Measurements from ENCODE around the gene CHAT.

CHAT gene

GRCh38 chr10:49597426-49598163 lies 16.2 kb upstream of the CHAT start:
- no peak for DNase-seq

DNA sequence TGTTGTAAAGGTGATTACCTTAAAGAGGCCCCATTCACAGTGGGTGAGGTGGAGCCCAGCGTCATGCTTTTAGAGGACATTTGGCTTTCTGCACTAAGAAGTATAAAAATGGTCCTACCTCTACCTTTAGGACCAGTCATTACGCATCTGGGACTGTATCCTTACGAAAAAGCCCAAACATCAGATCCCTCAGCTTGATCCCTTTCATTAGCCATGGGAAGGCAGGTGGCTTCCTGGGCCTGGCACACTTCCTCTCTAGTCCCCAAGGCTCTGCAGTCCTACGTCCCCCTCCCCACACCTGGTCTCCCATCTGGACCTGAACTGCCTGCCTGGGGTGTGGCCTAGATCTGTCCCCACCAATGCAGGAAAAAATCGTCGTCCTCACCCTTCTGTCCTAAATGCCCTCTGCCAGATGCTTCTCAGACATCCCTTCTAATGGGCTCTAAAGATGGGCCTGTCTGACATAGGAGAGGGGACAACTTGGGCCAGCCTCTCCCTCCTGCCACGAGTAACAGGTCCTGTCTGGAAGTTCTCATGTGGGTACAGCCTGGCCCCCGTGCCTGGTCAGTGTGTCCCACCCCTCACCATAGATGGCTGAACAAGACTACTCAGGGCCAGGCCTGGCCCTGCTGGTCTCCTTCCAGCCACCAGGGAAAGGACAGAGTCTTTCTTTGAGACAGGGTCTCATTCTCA lies 15.5 kb upstream of the CHAT start:
- DNase-seq, result no peak

DNA sequence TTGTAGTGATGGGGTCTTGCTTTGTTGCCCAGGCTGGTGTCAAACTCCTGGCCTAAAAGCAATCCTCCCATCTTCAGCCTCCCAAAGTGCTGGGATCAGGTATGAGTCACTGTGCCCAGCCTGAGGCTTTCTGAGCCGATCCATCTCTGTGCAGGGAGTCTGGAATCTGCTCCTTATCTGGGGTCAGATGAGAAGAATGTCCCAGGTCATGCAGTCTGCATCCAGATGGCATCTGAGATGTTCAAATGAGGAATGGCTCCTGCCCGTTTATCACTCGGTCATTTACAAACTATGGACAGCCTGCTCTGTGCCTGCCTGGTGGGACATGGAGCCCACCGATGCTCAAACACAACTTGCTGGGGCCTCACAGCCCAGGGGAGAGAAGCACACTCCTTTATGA lies 14.9 kb upstream of the CHAT start:
- no peak for DNase-seq

GRCh38 chr10:49599546-49599945 lies 14.3 kb upstream of the CHAT start:
- no peak for DNase-seq

- no peak for DNase-seq
Measured at GRCh38 chr10:49600046-49600445, 13.8 kb upstream of the CHAT start.

- no peak for DNase-seq
Measured at GRCh38 chr10:49600781-49601400, 12.9 kb upstream of the CHAT start.

DNA sequence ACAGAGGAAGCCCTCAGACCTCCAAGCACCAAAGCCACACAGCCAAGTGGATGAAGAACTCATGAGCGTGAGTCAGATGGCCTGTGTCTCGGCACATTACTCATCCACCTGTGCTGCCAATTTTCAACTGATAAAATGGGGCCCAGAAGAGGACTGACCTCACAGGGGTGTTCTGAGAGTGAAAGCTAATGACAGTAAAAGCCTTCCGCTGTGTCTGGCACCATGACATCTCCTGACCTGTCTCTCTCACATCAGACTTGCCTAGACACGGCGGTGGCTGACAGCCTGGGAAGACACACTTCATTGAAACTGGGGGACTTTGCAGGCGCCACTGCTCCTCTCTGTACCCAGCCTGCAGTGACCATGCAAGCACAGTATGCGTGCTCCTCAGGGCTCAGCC lies 12.0 kb upstream of the CHAT start:
- no peak for DNase-seq

DNA sequence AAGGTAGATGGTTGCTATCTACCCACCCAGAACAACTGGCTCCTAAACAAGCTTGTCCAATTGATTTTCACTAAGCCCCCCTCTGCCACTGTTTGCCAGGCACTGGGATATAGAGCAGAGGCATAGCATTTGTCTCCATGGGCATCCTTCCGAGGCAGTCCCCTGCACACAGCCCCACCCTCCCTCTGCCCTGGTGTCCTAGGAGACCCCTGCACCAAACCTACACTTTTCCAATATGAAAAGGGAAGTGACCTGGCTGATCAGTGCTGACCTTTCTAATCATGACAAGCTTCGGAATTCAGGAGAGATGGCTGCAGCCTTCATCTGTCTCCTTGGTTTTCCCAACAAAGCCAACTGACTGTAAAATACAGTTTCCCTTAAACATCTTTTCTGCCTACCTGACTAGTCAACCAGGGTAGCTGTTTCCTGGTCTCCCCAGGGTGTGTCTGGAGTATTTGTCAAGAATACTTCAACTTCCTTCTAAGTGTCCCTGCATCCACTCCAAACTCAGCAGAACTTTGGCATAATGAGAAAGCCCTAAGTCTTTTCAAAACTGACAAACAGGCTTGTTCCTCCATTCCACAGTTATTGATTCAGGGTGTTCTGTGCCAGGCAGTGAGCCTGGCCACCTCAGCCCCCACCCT lies 11.3 kb upstream of the CHAT start:
- no peak for DNase-seq

GRCh38 chr10:49605216-49605938 lies 8.5 kb upstream of the CHAT start:
- peak in 1 of 2 experiments; percentile 5 for DNase-seq

DNA sequence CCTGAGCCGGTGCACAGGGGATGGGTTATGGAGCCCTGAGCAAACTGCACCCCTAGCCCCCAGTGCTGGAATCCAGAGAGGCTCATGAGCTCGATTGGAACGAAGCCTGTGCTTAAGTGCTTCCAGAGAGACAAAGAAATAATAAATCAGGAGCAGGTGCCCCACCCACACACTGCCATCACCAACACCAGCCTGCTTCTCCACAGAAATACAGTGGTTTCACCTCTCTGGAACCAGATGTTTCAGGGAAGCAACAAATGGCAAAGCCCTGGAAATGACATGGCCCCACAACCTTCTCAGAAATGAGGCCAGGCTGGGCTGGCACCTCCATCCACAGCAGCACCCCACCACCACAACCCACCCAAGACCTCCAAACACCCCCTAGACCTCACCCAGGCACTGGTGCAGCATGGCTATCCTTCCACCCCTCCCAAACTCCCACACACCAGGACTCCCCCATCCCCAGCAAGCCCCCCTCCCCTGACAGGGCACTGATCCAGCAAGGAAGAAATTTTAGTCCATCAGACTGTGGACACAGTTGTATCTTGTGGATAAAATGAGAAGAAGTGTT lies 7.8 kb upstream of the CHAT start:
- DNase-seq, result no peak

- DNase-seq, result peak; percentile 76 to 79
Measured at GRCh38 chr10:49606981-49607535, 6.8 kb upstream of the CHAT start.

DNA sequence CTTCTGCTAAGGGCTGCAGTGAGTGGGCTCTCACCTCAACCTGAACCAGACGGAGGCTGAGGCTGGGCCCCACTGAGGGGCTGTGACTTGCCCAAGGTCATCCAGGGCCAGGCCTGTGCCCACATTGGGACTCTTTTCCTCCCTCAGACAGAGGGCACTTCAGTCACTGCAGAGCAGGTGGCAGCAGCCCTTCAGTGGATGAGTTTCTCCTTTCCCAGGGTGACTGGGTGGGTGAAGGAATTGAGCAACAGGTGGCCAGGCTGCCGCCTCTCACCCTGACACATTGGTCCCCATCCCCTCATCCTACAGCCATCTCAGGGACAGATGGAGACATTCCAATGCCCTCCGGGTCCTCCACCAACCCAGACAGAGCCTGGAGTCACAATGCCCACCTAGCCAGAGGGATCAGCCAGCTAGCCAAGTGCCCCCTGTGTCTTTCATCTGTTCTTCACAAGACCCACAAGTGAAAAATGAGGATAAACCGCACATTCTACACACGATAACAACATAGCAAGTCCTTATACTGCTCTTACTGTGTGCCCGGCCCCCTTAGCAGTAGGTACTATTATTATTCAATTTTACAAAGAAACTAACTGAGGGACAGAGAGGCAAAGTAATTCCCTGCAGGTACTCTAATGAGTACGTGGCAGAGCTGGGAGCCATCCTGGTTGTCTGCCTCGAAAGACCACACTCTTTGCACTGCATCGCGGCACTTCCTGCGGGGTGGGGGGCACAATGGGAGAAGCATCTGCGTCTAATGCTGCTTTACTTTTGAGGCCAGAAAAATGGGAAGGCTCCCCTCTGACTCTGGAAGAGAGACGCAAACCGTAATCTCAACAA lies 5.5 kb upstream of the CHAT start:
- no peak for DNase-seq

GRCh38 chr10:49609006-49609282 lies 4.9 kb upstream of the CHAT start:
- DNase-seq, result no peak

- no peak for DNase-seq
Measured at GRCh38 chr10:49609283-49610113, 4.3 kb upstream of the CHAT start.

DNA sequence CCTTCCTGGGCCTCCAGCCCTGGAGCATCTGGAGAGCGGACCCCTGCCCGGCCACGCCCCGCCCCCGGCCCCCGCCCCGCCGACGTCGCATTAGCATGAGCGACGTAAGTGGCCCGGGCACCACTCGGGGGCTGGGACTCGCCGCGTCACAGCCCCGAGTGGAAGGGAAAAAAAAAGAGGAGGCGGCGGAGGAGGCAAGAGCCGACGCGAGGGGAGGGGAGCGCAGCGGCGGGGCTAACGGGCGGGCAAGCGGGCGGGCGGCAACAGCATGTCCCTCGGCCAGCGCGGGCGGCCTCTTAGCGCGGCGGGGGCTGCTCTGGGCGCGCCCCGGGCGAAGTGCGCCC lies 3.8 kb upstream of the CHAT start, which contains the start of gene SLC18A3:
Gene SLC18A3, plus strand, starts transcription at position 197 of the 344 bp plus-strand sequence. CDS start 431 bp downstream, outside the sequence.
- DNase-seq, result no peak

- no peak for DNase-seq
Measured at GRCh38 chr10:49610458-49611165, 3.2 kb upstream of the CHAT start.

- peak; percentile 31 to 37 for DNase-seq
Measured at GRCh38 chr10:49611166-49611815, 2.5 kb upstream of the CHAT start.

DNA sequence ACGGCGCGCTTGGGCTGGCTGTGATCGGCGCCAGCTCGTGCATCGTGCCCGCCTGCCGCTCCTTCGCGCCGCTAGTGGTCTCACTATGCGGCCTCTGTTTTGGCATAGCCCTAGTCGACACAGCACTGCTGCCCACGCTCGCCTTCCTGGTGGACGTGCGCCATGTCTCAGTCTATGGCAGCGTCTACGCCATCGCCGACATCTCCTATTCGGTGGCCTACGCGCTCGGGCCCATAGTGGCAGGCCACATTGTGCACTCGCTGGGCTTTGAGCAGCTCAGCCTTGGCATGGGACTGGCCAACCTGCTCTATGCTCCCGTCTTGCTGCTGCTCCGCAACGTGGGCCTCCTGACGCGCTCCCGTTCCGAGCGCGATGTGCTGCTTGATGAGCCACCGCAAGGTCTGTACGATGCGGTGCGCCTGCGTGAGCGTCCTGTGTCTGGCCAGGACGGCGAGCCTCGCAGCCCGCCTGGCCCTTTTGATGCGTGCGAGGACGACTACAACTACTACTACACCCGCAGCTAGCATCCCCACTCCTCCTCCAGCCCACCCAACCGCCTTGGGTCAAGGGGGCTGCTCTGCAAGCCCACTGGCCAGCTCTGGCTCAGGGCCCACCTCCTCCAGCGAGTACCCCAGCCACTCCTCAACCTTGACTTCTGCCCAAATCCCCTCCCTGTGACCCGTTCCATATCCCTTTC lies 1.9 kb upstream of the CHAT start:
- no peak for DNase-seq

All from activated T-cell treated with anti-CD3 and anti-CD28 coated beads, Interleukin-2, amount 50 U/mL, for 48 hours (primary cell).